Measurements from ENCODE around the gene CACNG8. TPM values are rescaled to one million over a fixed set of nuclear protein-coding genes. Genes with fewer than 3 reads are reported as not detected.

The CACNG8 gene
- total RNA-seq: not detected

GRCh38 chr19:53962887-53963431, at the start of gene CACNG8:
TSS of gene CACNG8 (plus strand) at chr19:53962937.
- WGBS, 2 donors: 1 to 7% methylated on average over 3 to 34 of the region's 55 CpGs
- no peaks in the 10 kb centered on the region for H3K36me3 ChIP-seq (replicated peaks in 1 of 2; ENCODE audit: insufficient read depth in 1 of 2, low read depth in 2 of 2)
- H3K27me3 ChIP-seq: peaks cover 0 to 20% of the 10 kb centered on the region in 2 donors
- ATAC-seq (no peak), DNase-seq (no peak)
- H3K4me1 ChIP-seq: no peaks in the 10 kb centered on the region
- intact Hi-C loops (cut with DNase I): no loop called here
- H3K27ac ChIP-seq: no peak within 1 kb of the TSS
- H3K9me3 ChIP-seq: no peaks in the 10 kb centered on the region
- H3K4me3 ChIP-seq: no peak within 1 kb of the TSS
- TF ChIP-seq POLR2A (IDR thresholded peaks at IDR 0.05) (no peak), CTCF (IDR thresholded peaks at IDR 0.05) (no peak)

- 45 to 54% methylated on average over 8 of the region's 8 CpGs for WGBS, 2 donors
- DNase-seq: no peak
- intact Hi-C loops (cut with DNase I): no loop called here
- TF ChIP-seq POLR2A (IDR thresholded peaks at IDR 0.05): no peak
- no peak for TF ChIP-seq CTCF (IDR thresholded peaks at IDR 0.05)
- H3K4me3 ChIP-seq: no peak overlapping the region
- H3K4me1 ChIP-seq: no peaks in the 10 kb centered on the region
- ATAC-seq: no peak
- H3K9me3 ChIP-seq: no peaks in the 10 kb centered on the region
- H3K27ac ChIP-seq: no peak overlapping the region
- H3K27me3 ChIP-seq: peaks cover 0 to 18% of the 10 kb centered on the region in 2 donors
- H3K36me3 ChIP-seq (replicated peaks in 1 of 2; ENCODE audit: insufficient read depth in 1 of 2, low read depth in 2 of 2): no peaks in the 10 kb centered on the region
Observed at GRCh38 chr19:53915000-53915399, 47.7 kb upstream of the CACNG8 start.

- ATAC-seq: no peak
- no peak for DNase-seq
- H3K36me3 ChIP-seq (replicated peaks in 1 of 2; ENCODE audit: insufficient read depth in 1 of 2, low read depth in 2 of 2): no peaks in the 10 kb centered on the region
- TF ChIP-seq POLR2A (IDR thresholded peaks at IDR 0.05): no peak
- TF ChIP-seq CTCF (IDR thresholded peaks at IDR 0.05): no peak
- no peak overlapping the region for H3K27ac ChIP-seq
- no peak overlapping the region for H3K4me3 ChIP-seq
- WGBS, 2 donors: 42 to 53% methylated on average over 6 of the region's 6 CpGs
- H3K4me1 ChIP-seq: no peaks in the 10 kb centered on the region
- H3K9me3 ChIP-seq: no peaks in the 10 kb centered on the region
- peaks cover 0 to 11% of the 10 kb centered on the region in 2 donors for H3K27me3 ChIP-seq
- intact Hi-C loops (cut with DNase I): no loop called here
Observed at GRCh38 chr19:53916004-53916403, 46.7 kb upstream of the CACNG8 start.

GRCh38 chr19:53917356-53917755, 45.4 kb upstream of the CACNG8 start:
- peaks cover 0 to 4% of the 10 kb centered on the region in 2 donors for H3K27me3 ChIP-seq
- WGBS, 2 donors: 62 to 65% methylated on average over 7 of the region's 7 CpGs
- H3K9me3 ChIP-seq: no peaks in the 10 kb centered on the region
- DNase-seq: no peak
- H3K4me1 ChIP-seq: no peaks in the 10 kb centered on the region
- no peak overlapping the region for H3K4me3 ChIP-seq
- H3K36me3 ChIP-seq (replicated peaks in 1 of 2; ENCODE audit: insufficient read depth in 1 of 2, low read depth in 2 of 2): no peaks in the 10 kb centered on the region
- intact Hi-C loops (cut with DNase I): no loop called here
- H3K27ac ChIP-seq: no peak overlapping the region
- no peak for ATAC-seq
- TF ChIP-seq POLR2A (IDR thresholded peaks at IDR 0.05): no peak
- TF ChIP-seq CTCF (IDR thresholded peaks at IDR 0.05): no peak

- Histone ChIP-seq H3K27me3 (no peaks in the 10 kb centered on the region), H3K27ac (no peak overlapping the region), H3K4me3 (no peak overlapping the region), H3K9me3 (no peaks in the 10 kb centered on the region), H3K4me1 (no peaks in the 10 kb centered on the region), H3K36me3 (replicated peaks in 1 of 2; ENCODE audit: insufficient read depth in 1 of 2, low read depth in 2 of 2) (no peaks in the 10 kb centered on the region)
- TF ChIP-seq CTCF (IDR thresholded peaks at IDR 0.05) (no peak), POLR2A (IDR thresholded peaks at IDR 0.05) (no peak)
- ATAC-seq (no peak), DNase-seq (peak; percentile 23 to 52 (median 28))
- WGBS, 2 donors: 20 to 36% methylated on average over 8 of the region's 8 CpGs
- intact Hi-C loops (cut with DNase I): no loop called here
Observed at GRCh38 chr19:53927739-53928138, 35.0 kb upstream of the CACNG8 start.

Data from body of pancreas (tissue), 4 donors.